Vagina (tissue), 2 donors: ENCODE results near the gene NLRC3. TPM values are rescaled to one million over a fixed set of nuclear protein-coding genes. Genes with fewer than 3 reads are reported as not detected.

ENCODE experiments used
- DNase-seq, 2 donors: peaks; one replicate each; pipeline ENCODE4 v3.0.0-alpha.2; 2017; ENCODE audit errors: extremely low spot score in 2 of 2
- H3K27ac ChIP-seq: fragments of 200-600 bp; sonication (generic); one replicate; pipeline ENCODE4 v1.5.1; 2019
- H3K27me3 ChIP-seq: fragments of 200-600 bp; sonication (generic); one replicate; pipeline ENCODE4 v1.5.1; 2019
- H3K36me3 ChIP-seq, 2 donors: fragments of 200-600 bp; sonication (generic); one replicate each; pipeline ENCODE4 v1.5.1; 2017 to 2019
- H3K4me1 ChIP-seq: fragments of 200-600 bp; sonication (generic); one replicate; pipeline ENCODE4 v1.5.1; 2019
- H3K4me3 ChIP-seq, 2 donors: fragments of 200-600 bp; sonication (generic); 1 replicate in 1 of 2; 2 replicates in 1 of 2; pipeline ENCODE4 v1.5.1; 2016 to 2019
- H3K9me3 ChIP-seq: fragments of 200-600 bp; sonication (generic); one replicate; pipeline ENCODE4 v1.5.1; 2019
- CTCF ChIP-seq, 3 experiments: fragments of 450-650 bp in 2 of 3; fragments of 200-600 bp in 1 of 3; sonication (generic) in 1 of 3; IDR thresholded peaks; one replicate each; pipeline ENCODE4 v1.5.1; 2017 to 2019; ENCODE audit warnings: antibody characterized with exemption in 3 of 3, mild to moderate bottlenecking in 2 of 3, moderate library complexity in 2 of 3
- POLR2A ChIP-seq, 2 donors: fragments of 450-650 bp; IDR thresholded peaks; one replicate each; pipeline ENCODE4 v1.6.1; 2017; ENCODE audit warnings: antibody characterized with exemption in 2 of 2, mild to moderate bottlenecking in 2 of 2, moderate library complexity in 2 of 2
- POLR2AphosphoS5 ChIP-seq, 2 donors: sonication (generic); formaldehyde crosslinking; IDR thresholded peaks; one replicate each; pipeline ENCODE4 v1.9.0; 2017; ENCODE audit warnings: antibody characterized with exemption in 2 of 2, mild to moderate bottlenecking in 2 of 2, low read depth in 1 of 2; ENCODE audit not compliant: insufficient read depth in 1 of 2
- intact Hi-C: fragments of 100-400 bp; cut with DNase I; formaldehyde crosslinking; loops from one replicate; pipeline ENCODE4 v1.15.1; 2023
- total RNA-seq: library from RNA; depleted of rRNA; stranded (reverse); fragments of >200 nt; gene quantifications from one replicate; pipeline ENCODE4 v1.2.3, GENCODE V29; 2016

The NLRC3 gene
- total RNA-seq, 1 donor from 2014 or later = 12.5 TPM

DNA sequence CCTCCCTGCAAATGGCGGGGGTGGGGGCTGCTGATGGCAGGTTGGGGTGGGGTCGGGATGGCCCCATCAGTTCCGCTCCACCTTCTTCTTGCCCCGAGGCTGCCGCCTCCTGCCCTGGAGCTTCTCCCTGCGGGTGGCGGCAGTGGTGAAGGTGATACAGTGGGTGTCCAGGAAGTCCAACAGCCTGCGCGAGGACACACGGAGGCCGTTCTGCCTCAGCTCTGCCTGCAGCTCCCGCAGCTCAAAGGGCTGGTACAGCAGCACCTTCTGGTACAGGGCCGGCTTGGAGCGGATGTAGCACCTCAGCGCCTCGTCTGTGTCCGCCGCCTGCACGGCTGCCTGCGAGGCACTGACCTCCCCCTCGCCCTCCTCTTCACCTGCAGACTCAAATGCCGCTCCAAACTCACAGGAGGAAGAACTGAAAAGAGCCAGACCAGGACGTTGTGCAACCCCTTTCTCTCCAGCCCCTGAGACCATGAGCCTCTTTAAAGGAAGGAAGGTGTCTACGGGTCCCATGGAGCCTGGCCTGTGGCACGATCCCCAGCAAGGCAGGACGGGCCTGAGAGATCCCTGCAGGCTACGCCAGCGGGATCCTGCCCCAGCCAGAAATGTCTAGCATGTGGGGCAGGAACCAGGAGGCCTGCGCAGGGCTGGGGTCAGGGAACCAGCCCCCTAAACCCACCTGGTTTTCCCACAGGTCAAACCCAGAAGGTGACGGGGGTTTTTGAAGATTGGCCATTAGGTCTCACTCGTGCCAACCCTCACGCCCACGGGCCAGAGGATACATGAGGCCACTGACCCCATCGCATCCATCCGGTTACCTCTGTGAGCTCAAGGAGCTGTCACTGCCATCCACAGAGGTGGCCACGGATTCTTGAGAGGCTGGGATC lies 5.3 kb upstream of the NLRC3 start:
- intact Hi-C loops = no loop called here
- Histone ChIP-seq H3K27me3 (no peaks in the 10 kb centered on the region), H3K36me3 (no peaks in the 10 kb centered on the region), H3K27ac (no peak overlapping the region), H3K4me1 (peaks cover 25% of the 10 kb centered on the region), H3K4me3 (no peak overlapping the region), H3K9me3 (no peaks in the 10 kb centered on the region)
- no peak for TF ChIP-seq POLR2A (IDR thresholded peaks at IDR 0.05)
- TF ChIP-seq CTCF (IDR thresholded peaks at IDR 0.05) = no peak
- TF ChIP-seq POLR2AphosphoS5 (IDR thresholded peaks at IDR 0.05; ENCODE audit: insufficient read depth in 1 of 2, low read depth in 1 of 2) = no peak
- no peak for DNase-seq

DNA sequence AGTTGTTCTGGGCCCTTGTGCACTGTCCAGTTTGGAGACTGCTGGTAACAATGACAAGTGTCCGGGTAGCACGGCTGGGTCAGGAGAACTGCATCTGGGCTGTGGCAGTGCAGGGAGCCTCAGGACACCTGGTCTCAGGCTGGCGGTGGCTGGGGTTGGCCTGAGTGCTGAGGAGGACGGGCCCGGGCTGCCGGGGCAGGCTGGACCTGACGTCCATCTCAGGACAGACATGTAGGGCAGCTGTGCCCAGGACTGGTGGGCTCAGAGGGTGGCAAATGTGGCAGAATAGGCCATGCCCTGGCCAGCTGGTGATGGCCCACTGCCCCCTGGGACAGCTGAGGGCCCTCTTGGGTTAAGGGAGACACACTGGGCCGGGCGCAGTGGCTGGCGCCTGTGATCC lies 4.2 kb upstream of the NLRC3 start:
- Histone ChIP-seq H3K27ac (no peak overlapping the region), H3K27me3 (no peaks in the 10 kb centered on the region), H3K36me3 (no peaks in the 10 kb centered on the region), H3K9me3 (no peaks in the 10 kb centered on the region), H3K4me3 (no peak overlapping the region), H3K4me1 (peaks cover 25% of the 10 kb centered on the region)
- TF ChIP-seq POLR2A (IDR thresholded peaks at IDR 0.05) (no peak), POLR2AphosphoS5 (IDR thresholded peaks at IDR 0.05; ENCODE audit: insufficient read depth in 1 of 2, low read depth in 1 of 2) (no peak), CTCF (IDR thresholded peaks at IDR 0.05) (no peak)
- no peak for DNase-seq
- intact Hi-C loops = no loop called here

- DNase-seq = no peak
- H3K27ac ChIP-seq = no peak overlapping the region
- H3K4me3 ChIP-seq = no peak overlapping the region
- H3K27me3 ChIP-seq = no peaks in the 10 kb centered on the region
- TF ChIP-seq CTCF (IDR thresholded peaks at IDR 0.05) (no peak), POLR2A (IDR thresholded peaks at IDR 0.05) (no peak), POLR2AphosphoS5 (IDR thresholded peaks at IDR 0.05; ENCODE audit: insufficient read depth in 1 of 2, low read depth in 1 of 2) (no peak)
- peaks cover 25% of the 10 kb centered on the region for H3K4me1 ChIP-seq
- H3K36me3 ChIP-seq = no peaks in the 10 kb centered on the region
- H3K9me3 ChIP-seq = no peaks in the 10 kb centered on the region
- intact Hi-C loops = no loop called here
Observed at GRCh38 chr16:3580686-3581085, 3.5 kb upstream of the NLRC3 start.

DNA sequence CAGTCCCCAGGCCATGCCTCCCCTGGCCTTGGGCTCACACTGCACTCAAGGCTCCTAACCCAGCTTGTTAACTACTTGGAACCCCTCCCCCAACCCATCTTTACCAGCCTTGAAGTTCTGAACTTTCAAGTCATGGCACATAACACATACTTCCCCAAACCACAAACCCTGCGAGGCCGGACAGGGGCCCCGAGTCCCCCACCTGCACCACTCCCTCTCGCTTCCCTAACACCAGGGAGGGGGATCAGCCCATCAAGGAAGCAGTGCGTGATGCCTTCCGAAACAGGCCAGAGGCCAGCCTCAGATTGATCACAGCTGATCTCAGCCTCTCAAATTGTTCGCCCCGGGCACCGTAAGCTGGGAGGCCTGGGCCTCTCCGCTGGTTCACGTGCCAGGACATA lies 3.0 kb upstream of the NLRC3 start:
- TF ChIP-seq CTCF (IDR thresholded peaks at IDR 0.05) = no peak
- no peak for TF ChIP-seq POLR2AphosphoS5 (IDR thresholded peaks at IDR 0.05; ENCODE audit: insufficient read depth in 1 of 2, low read depth in 1 of 2)
- intact Hi-C loops = no loop called here
- Histone ChIP-seq H3K9me3 (no peaks in the 10 kb centered on the region), H3K27ac (no peak overlapping the region), H3K4me1 (peaks cover 25% of the 10 kb centered on the region), H3K36me3 (no peaks in the 10 kb centered on the region), H3K4me3 (no peak overlapping the region), H3K27me3 (no peaks in the 10 kb centered on the region)
- no peak for DNase-seq

DNA sequence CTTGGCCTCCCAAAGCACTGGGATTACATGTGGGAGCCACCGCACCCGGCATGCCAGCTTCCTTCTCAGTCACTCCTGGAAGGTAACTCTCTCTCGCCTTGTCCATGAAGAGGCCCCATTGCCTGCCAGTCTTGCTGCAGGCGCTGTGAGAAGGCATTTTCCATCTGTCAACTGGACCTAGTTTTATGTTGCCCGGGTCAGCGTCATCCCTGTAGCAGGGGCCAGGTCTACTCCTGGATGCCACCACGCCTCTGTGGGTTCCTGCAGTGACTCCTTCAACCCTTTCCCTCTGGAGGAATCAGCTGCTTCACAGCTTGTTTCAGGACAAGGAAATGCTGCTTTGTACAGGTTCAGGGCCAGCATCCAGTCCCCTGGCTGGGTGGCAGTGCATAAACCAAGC lies 2.6 kb upstream of the NLRC3 start:
- intact Hi-C loops = no loop called here
- H3K36me3 ChIP-seq = no peaks in the 10 kb centered on the region
- no peaks in the 10 kb centered on the region for H3K27me3 ChIP-seq
- no peak for DNase-seq
- H3K9me3 ChIP-seq = no peaks in the 10 kb centered on the region
- no peak overlapping the region for H3K4me3 ChIP-seq
- peaks cover 25% of the 10 kb centered on the region for H3K4me1 ChIP-seq
- no peak overlapping the region for H3K27ac ChIP-seq
- TF ChIP-seq CTCF (IDR thresholded peaks at IDR 0.05) (no peak), POLR2A (IDR thresholded peaks at IDR 0.05) (no peak), POLR2AphosphoS5 (IDR thresholded peaks at IDR 0.05; ENCODE audit: insufficient read depth in 1 of 2, low read depth in 1 of 2) (no peak)
